ENCODE data around the gene ISOC2.
A peak's percentile ranks its signal among the peaks of the same experiment; 100 is the strongest.

ISOC2 gene

DNA sequence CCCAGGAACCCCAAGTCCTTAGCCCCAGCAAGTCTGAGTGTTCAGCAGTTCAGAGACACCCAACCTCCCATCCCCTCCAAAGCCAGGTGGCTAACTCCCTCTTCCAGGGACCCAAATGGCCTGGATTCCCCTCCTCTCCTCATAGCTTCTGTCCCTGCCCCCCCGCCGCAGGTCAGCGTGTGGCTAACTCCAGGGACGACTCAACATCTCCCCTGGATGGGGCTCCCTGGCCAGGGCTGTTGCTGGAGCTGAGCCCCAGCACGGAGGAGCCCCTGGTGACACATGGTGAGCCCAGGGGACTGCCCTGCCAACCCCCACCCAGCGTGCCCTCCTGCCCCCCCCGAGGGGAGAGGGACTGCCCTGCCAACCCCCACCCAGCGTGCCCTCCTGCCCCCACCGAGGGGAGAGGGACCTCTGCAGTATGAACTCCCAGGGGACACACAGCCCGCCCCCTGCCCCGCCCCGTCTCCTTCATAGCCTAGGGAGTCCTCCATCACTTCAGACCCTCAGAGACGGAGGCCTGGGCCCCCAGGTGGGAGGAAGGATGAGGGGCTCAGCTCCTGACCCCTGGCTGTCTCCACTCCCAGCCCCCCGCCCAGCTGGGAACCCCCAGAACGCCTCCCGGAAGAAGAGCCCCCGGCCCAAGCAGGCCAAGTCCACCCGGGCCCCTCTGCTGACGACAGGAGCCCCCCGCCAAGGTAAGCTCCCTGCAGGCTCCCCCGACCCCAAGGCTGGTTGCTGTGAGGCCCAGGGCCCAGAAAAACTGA is 28.5 kb upstream of the ISOC2 start:
- DNase-seq (ENCODE audit: low spot score), result no peak

DNA sequence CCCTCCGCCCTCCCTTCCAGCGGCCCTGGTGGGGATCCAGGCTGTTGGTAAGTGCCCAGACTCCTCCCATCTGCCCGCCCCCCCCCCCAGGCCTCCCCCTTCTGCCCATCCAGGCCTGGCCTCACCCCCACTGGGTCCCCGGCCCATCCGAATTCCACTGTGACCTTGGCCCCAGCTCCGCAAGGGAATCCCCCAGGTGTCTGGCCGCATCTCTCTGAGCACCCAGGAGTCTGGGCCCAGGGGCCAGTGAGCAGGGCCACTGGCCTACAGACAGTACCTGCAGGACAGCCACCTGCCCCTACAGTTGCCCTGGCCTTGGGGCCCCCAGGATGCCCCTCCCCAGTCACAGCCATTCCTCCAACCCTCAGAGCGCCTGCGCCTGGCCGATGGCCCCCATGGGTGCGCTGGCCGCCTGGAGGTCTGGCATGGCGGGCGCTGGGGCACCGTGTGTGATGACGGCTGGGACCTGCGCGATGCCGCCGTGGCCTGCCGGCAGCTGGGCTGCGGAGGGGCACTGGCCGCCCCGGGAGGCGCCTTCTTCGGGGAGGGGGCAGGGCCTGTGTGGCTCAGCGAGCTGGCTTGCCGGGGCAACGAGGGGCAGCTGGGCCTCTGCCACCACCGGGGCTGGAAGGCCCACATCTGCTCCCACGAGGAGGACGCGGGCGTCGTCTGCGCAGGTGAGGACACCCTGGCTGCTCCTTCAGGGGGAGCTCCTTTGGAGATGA is 27.7 kb upstream of the ISOC2 start:
- DNase-seq (ENCODE audit: low spot score), result no peak

GRCh38 chr19:55487924-55488687 is 26.7 kb upstream of the ISOC2 start, which contains the start of gene SSC5D:
TSS of gene SSC5D (plus strand) at chr19:55488436. CDS start at chr19:55488590, 154 bp downstream.
- DNase-seq (ENCODE audit: low spot score), result peak; percentile 43

DNA sequence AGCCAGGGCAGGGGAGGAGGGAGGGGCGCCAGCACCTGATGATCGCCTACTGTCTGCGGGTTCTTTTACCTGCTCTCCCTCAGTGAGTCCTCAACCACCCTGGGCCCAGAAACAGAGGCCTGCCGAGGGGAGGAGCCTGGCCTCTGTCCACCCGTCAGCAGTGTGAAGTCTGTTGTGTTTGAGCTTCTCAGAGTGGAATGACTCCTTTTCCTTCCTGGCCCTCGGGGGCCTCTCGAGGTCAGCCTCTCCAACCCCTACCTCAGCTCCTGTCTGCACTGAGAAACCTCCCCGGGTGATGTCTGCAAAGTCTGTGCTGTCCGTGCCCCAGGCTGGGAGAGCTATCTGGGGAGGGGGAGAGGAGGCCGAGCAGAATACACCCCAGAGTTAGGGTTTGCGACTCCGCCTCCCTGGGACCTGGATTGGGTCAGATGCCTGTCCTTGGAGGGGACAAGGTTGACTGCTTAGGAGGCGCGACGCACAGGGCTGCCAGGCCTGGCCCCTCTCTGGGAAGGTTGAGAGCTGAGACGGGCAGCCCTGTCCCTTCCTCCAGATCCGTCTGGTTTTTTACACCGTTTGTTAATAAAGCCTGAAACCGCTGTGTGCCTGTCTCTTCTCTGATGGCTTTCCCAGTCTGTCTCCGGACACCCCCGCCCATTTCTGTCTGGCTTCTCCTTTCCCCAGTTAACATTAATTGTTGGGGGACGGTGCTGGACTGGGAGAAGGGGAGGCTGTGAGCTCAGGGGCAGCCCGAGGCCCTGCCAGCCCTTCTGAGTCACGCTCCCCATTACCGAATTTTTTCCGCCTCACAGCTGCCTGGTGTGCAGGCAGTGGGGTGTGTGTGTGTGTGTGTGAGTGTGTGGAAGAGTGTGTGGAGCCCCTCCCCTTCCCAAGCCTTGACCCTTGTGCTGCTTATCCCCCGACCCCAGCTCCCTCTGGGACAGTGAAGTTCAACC is 25.8 kb upstream of the ISOC2 start:
- peak; percentile 76 for DNase-seq (ENCODE audit: low spot score)

DNA sequence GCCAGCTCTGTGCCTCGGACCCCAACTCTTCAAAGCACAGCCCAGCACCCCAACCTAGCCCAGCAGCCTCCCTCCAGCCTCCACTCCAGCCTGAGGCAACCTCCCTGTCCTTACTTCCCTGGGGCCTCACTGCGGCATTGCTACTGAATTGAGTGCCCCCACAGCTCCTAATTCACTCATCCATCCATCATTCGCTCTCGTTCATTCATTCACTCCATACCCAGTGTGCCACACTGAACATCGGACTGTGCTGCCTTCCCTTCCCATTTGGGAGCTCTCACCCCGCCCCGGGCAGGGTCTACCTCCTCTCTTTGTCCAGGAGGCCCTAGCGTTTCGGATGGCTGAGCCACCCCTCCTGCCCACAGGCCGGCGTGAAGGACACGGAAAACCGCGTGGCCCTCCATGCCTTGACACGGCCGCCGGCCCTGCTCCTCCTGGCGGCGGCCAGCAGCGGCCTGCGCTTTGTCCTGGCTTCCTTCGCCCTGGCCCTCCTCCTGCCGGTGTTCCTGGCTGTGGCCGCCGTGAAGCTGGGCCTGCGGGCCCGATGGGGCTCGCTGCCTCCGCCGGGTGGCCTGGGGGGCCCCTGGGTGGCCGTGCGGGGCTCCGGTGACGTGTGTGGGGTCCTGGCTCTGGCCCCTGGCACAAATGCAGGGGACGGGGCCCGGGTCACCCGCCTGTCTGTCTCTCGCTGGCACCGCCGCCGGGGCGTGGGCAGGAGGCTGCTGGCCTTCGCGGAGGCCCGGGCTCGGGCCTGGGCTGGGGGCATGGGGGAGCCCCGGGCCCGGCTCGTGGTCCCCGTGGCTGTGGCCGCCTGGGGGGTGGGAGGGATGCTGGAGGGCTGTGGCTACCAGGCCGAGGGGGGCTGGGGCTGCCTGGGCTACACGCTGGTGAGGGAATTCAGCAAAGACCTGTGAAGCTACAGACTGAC is 24.9 kb upstream of the ISOC2 start:
- peak; percentile 50 for DNase-seq (ENCODE audit: low spot score)

- no peak for DNase-seq (ENCODE audit: low spot score)
Observed at GRCh38 chr19:55485439-55486011, 24.1 kb upstream of the ISOC2 start.

DNA sequence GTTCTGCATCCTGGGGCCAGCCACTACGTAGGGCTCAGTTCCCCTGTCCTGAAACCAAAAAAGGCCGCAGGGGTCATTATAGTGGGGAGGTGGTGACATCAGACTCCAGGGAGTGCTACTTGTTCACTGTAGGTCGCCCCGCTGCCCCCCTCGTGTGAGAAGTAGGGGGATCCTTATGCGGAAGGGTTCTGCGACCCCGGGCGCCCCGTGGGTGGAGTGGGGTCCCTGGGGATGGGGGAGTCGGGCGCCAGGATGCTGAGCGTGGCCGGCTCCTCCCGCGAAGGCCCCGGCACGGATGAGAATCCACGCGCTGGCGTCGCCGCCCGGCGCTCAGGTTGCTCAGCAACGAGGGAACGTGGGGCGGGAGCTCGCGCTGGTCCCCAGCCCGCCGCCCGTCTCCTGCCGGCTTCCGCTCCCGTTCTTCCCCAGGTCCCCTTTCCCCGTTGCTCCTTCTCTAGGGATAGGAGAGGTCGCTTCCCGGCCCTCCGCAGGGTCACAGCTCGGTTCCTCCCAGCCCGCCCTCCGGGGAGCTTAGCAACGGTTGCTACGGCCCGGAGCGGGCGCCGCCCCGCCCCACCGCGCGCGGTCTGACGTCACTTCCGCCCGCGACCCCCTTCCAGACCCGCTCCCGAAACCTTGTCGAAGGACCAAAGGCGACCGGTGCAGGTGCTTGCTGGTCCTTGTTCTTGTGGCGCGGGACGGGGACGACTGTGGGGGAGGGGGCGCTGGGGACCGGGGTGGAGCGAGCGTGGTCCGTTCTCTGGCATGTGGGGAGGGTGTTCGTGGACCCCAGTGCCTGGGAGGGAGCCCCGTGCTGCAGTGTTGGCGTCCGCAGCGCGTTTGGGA is 23.4 kb upstream of the ISOC2 start, which contains the start of gene NAT14:
Gene NAT14, plus strand, starts transcription at position 596 of the 846 bp plus-strand sequence. CDS start 521 bp downstream, outside the sequence.
- DNase-seq (ENCODE audit: low spot score), result peak; percentile 57

DNA sequence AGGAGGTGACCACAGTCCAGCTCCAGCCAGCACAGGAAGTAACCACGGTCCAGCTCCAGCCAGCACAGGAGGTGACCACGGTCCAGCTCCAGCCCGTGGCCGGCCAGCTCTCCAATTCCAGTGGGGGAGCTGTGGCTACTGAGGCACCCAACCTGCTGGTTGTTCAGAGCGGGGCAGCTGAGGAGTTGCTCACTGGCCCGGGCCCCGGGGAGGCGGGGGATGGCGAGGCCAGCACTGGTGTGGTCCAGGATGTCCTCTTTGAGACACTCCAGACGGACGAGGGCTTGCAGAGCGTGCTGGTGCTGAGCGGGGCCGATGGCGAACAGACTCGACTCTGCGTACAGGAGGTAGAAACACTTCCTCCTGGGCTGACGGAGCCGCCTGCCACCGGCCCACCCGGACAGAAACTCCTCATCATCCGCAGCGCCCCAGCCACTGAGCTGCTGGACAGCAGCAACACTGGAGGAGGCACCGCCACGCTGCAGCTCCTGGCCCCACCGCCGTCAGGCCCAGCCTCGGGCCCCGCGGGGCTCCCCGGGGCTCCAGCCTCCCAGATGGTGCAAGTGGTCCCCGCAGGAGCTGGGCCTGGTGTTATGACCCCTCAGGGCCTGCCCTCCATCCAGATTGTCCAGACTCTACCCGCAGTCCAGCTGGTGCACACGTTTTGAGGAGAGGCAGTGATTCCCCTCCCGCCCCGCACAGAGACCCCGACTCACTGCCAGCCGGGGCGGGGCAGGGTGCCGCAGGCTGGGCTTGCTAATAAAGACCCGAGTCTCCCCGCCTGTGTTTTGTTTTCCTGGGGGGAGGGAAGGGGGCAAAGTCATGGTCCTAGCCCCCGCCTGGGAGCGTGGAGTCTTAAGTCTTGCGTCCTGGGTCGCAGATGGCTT is 22.5 kb upstream of the ISOC2 start:
- DNase-seq (ENCODE audit: low spot score), result no peak

DNA sequence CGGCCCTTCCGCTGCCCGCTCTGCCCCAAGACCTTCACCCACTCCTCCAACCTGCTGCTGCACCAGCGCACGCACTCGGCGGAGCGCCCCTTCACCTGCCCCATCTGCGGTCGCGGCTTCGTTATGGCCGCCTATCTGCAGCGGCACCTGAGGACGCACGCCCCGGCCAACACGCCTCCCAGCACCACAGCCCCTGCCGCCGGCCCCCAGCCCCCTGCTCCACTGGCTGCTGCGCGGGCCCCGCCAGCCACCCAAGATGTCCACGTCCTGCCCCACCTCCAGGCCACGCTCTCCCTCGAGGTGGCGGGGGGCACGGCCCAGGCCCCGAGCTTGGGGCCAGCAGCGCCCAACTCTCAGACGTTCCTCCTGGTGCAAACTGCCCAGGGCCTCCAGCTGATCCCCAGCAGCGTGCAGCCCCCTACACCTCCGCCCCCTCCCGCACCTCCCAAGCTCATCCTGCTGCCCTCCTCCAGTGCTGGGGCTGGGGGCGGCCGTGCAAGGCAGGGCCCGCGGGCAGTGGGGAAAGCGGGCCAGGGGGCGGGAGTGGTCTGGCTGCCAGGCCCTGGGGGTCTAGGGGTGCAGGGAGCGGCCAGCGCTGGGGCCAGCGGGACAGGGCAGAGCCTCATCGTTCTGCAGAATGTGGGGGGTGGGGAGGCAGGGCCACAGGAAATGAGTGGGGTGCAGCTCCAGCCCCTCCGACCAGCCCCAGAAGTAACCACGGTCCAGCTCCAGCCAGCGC is 21.7 kb upstream of the ISOC2 start:
- no peak for DNase-seq (ENCODE audit: low spot score)

- no peak for DNase-seq (ENCODE audit: low spot score)
Observed at GRCh38 chr19:55482156-55482961, 20.9 kb upstream of the ISOC2 start.

DNA sequence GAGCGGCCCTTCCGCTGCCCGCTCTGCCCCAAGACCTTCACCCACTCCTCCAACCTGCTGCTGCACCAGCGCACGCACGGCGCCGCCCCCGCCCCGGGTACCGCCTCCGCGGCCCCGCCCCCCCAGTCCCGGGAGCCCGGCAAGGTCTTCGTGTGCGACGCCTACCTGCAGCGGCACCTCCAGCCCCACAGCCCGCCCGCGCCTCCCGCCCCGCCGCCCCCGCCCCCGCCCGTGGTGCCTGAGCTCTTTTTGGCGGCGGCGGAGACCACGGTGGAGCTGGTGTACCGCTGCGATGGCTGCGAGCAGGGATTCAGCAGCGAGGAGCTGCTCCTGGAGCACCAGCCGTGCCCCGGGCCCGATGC is 20.3 kb upstream of the ISOC2 start:
- DNase-seq (ENCODE audit: low spot score), result no peak

- DNase-seq (ENCODE audit: low spot score), result no peak
Observed at GRCh38 chr19:55481148-55481793, 19.8 kb upstream of the ISOC2 start.

DNA sequence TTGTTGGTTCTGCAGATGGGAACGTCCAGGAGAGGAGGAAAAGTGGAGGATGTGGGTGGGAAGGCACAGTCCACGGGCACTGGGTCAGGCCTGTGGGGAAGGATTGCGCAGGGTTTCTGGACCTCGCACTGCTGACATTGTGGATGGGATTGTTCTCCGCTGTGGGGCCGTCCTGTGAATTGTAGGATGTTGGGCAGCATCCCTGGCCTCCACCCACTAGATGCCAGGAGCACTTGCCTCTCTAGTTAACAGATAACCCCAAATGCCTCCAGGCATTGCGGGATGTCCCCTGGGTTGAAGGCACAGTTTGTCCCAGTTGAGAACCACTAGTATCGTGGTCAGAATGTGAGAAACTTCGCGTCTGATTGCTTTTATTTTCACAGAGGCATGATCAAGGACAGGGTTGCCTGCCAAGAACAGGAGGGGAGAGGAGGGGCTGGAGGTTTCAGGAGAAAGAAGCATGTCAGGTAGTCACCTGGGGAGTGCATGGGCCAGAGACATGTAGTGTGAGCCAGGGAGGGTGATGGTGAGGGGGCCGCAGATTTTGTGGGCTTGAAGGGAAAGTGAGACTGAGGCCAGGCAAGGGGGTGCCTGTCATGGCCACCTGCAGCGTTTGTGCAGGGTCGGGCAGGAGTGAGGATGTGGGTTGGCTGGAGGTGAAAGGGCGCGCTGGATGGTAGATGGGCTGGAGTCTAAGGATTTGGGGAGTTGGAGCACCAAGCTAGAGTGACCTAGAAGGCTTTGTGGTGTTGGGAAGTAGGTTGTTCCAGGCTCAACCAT is 18.2 kb upstream of the ISOC2 start:
- no peak for DNase-seq (ENCODE audit: low spot score)

DNA sequence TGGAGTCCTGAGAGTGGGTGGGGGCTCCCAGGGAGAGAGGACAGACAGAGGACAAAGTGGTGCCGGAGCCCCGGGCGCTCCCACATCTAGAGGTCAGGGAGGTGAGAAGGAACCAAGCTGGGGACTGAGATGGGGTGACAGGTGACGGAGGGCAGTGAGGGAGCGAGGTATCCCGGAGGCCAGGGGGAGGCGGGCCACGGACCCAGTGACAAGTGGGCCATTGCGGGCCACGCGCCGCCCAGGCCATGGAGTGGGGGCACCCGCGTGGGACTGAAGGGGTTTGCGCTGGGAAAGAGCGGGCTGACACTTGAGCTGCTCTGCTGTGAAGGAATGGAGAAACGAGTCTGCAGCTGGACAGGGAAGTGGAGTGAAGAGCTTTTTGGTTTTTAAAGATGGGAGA is 17.6 kb upstream of the ISOC2 start:
- DNase-seq (ENCODE audit: low spot score), result no peak

DNA sequence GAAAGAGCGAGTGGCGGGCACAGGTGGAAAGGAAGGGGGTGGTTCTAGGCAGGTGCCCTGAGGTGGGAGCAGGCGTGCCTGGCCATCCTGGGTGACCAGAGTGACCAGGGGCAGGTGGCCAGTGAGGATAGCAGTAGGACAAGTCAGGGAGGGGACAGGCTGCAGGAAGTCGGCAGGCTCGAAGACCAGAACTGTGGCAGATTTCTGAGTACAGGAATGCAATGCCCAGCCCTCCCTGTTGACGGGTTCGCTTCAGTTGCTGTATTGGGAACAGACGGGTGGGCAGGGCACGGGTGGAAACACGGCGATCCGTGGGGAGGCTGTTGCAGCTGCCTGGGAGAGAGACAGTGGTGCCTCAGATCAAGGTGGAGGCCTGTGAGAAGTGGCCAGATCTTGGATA is 16.9 kb upstream of the ISOC2 start:
- DNase-seq (ENCODE audit: low spot score), result no peak

Data from cerebellar cortex (tissue), 1 donor.